Calu3 (cell line): Measurements from ENCODE around the gene CIB1. TPM values are rescaled to one million over a fixed set of nuclear protein-coding genes. Genes with fewer than 3 reads are reported as not detected.

Experiments used
- BruUV-seq: library from RNA; stranded (reverse); fragments of 400-500 nt; replicated peaks from 2 replicates; lab custom pipeline; 2021; lab: Mats Ljungman, UMichigan
- CTCF ChIA-PET: fragments of 300-600 bp; sonication (Branson Sonifier 250); formaldehyde crosslinking; loops from one replicate; lab custom pipeline; 2022; ENCODE audit warnings: antibody characterized with exemption; lab: Charles Lee
- DNase-seq: peaks from one replicate; pipeline ENCODE4 v3.0.0; 2022
- H3K27ac Mint-ChIP-seq: one replicate; pipeline ENCODE4 v1.8.0; 2022; ENCODE audit warnings: mixed read lengths; ENCODE audit not compliant: unreplicated experiment
- H3K27me3 Mint-ChIP-seq: one replicate; pipeline ENCODE4 v1.8.0; 2022; ENCODE audit warnings: mixed read lengths; ENCODE audit not compliant: unreplicated experiment
- H3K36me3 Mint-ChIP-seq: one replicate; pipeline ENCODE4 v1.8.0; 2022; ENCODE audit warnings: mild to moderate bottlenecking, moderate library complexity, mixed read lengths; ENCODE audit not compliant: insufficient read depth, unreplicated experiment
- H3K4me1 Mint-ChIP-seq: one replicate; pipeline ENCODE4 v1.8.0; 2022; ENCODE audit warnings: mild to moderate bottlenecking, low read depth, mixed read lengths; ENCODE audit not compliant: unreplicated experiment
- H3K4me3 Mint-ChIP-seq: one replicate; pipeline ENCODE4 v1.8.0; 2022; ENCODE audit warnings: mild to moderate bottlenecking, low read depth, moderate library complexity, mixed read lengths; ENCODE audit not compliant: unreplicated experiment
- H3K9me3 Mint-ChIP-seq: one replicate; pipeline ENCODE4 v1.8.0; 2022; ENCODE audit warnings: low read depth, mixed read lengths; ENCODE audit not compliant: unreplicated experiment
- intact Hi-C: fragments of 100-400 bp; cut with micrococcal nuclease; formaldehyde crosslinking; loops from one replicate; pipeline ENCODE4 v1.10.0; 2022; ENCODE audit not compliant: unreplicated experiment
- total RNA-seq: library from RNA; stranded (reverse); gene quantifications from 2 replicates; pipeline ENCODE4 v1.2.3, GENCODE V29; 2022
- TF ChIP-seq, protein P1 (sequence below): fragments of 200-600 bp; IDR thresholded peaks from one replicate; pipeline ENCODE4 v1.8.0; 2022; ENCODE audit warnings: antibody characterized with exemption; ENCODE audit not compliant: unreplicated experiment

CIB1 gene
- total RNA-seq, 1 experiment from 2014 or later = 82.8 TPM

DNA sequence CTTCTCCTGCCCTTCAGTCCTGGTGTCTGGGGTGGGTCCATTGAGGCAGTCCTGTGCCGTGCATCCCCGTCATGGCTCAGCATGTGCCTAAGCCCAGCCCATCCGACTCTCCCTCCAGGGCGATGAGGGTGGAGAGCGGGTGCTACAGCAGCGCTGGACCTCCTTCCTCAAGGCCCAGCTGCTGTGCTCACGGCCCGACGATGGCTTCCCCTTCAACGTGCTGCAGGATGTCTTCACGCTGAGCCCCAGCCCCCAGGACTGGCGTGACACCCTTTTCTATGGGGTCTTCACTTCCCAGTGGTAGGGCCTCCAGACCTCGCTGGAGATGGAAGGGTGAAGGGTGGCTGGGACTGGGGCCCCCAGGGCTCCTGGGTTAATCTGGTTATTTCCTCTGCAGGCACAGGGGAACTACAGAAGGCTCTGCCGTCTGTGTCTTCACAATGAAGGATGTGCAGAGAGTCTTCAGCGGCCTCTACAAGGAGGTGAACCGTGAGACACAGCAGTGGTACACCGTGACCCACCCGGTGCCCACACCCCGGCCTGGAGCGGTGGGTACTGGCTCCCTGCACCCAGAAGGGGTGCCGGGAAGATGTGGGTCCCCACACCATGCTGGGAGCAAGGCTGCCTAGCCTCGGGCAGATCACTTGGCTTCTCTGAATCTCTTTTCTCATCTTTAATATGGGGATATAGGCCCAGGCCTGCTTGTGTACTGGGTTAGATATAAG lies 10.1 kb downstream of the CIB1 start:
- Mint-ChIP-seq H3K27me3 (no peaks in the 10 kb centered on the region), H3K4me1 (peaks cover 15% of the 10 kb centered on the region), H3K36me3 (peaks cover 74% of the 10 kb centered on the region), H3K9me3 (no peaks in the 10 kb centered on the region), H3K27ac (no peak overlapping the region), H3K4me3 (no peak overlapping the region)
- TF ChIP-seq, protein P1, sequence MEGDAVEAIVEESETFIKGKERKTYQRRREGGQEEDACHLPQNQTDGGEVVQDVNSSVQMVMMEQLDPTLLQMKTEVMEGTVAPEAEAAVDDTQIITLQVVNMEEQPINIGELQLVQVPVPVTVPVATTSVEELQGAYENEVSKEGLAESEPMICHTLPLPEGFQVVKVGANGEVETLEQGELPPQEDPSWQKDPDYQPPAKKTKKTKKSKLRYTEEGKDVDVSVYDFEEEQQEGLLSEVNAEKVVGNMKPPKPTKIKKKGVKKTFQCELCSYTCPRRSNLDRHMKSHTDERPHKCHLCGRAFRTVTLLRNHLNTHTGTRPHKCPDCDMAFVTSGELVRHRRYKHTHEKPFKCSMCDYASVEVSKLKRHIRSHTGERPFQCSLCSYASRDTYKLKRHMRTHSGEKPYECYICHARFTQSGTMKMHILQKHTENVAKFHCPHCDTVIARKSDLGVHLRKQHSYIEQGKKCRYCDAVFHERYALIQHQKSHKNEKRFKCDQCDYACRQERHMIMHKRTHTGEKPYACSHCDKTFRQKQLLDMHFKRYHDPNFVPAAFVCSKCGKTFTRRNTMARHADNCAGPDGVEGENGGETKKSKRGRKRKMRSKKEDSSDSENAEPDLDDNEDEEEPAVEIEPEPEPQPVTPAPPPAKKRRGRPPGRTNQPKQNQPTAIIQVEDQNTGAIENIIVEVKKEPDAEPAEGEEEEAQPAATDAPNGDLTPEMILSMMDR = no peak
- intact Hi-C loops = no loop called here
- BruUV-seq = no TSS peak
- CTCF ChIA-PET = no interaction called here
- no peak for DNase-seq

DNA sequence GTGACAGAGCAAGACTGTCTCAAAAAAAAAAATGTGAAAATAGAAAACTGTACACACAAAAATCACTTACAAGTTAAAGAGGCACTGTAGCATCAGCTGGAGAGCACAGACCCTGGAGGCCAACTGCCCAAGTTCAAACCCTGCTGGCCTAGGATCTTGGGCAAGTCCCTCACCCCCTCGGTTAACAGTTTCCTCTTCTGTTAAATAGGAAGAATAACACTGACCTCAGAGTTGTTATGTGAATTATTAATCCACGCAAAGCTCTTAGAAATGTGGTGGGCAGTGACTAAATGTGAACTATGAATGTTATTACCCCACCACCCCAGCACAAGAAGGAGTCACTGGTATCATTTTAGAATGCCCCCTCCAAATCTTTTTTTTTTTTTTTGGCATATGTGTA lies 11.2 kb downstream of the CIB1 start:
- intact Hi-C loops = no loop called here
- no peak overlapping the region for H3K27ac Mint-ChIP-seq
- no peaks in the 10 kb centered on the region for H3K9me3 Mint-ChIP-seq
- no peak for DNase-seq
- H3K4me3 Mint-ChIP-seq = no peak overlapping the region
- H3K27me3 Mint-ChIP-seq = no peaks in the 10 kb centered on the region
- H3K36me3 Mint-ChIP-seq = peaks cover 64% of the 10 kb centered on the region
- peaks cover 18% of the 10 kb centered on the region for H3K4me1 Mint-ChIP-seq
- BruUV-seq = no TSS peak
- CTCF ChIA-PET = interaction anchor here (2.0 kb wide), 1 partner anchor 80 kb away, joined by 17 read pairs; no protein-coding TSS in a partner anchor
- TF ChIP-seq, protein P1 = no peak

DNA sequence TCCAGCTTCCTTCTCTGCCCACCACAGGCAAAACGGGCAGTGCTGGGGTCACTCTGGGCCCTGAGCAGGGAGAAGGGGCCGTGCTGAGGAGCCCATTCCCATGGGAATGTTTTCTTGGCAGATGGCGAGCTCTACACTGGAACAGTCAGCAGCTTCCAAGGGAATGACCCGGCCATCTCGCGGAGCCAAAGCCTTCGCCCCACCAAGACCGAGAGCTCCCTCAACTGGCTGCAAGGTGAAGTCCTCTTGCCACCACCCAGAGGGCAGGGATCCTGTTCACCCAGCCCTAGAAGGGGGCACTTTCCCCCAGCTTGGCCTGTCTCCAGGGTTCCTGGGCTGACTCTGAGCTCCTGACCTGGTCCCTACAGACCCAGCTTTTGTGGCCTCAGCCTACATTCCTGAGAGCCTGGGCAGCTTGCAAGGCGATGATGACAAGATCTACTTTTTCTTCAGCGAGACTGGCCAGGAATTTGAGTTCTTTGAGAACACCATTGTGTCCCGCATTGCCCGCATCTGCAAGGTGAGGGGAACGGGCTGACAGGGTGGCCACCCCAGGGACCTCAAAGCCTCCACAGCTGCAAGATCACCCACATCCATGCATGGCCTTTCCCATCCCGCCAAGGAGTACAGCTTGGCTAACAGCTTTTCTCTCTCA lies 12.4 kb downstream of the CIB1 start:
- Mint-ChIP-seq H3K9me3 (no peaks in the 10 kb centered on the region), H3K4me3 (no peak overlapping the region), H3K27ac (no peak overlapping the region), H3K27me3 (no peaks in the 10 kb centered on the region), H3K4me1 (peaks cover 18% of the 10 kb centered on the region), H3K36me3 (peaks cover 62% of the 10 kb centered on the region)
- intact Hi-C loops = no loop called here
- TF ChIP-seq, protein P1 = peak; percentile 74
- no TSS peak for BruUV-seq
- CTCF ChIA-PET = interaction anchor here (0.5 to 2.0 kb wide), 23 partner anchors 10 to 247 kb away, joined by 3 to 28 read pairs (median 4); partner anchors contain the start of genes CIB1, GDPGP1, IDH2 and SEMA4B
- peak; percentile 85 for DNase-seq

DNA sequence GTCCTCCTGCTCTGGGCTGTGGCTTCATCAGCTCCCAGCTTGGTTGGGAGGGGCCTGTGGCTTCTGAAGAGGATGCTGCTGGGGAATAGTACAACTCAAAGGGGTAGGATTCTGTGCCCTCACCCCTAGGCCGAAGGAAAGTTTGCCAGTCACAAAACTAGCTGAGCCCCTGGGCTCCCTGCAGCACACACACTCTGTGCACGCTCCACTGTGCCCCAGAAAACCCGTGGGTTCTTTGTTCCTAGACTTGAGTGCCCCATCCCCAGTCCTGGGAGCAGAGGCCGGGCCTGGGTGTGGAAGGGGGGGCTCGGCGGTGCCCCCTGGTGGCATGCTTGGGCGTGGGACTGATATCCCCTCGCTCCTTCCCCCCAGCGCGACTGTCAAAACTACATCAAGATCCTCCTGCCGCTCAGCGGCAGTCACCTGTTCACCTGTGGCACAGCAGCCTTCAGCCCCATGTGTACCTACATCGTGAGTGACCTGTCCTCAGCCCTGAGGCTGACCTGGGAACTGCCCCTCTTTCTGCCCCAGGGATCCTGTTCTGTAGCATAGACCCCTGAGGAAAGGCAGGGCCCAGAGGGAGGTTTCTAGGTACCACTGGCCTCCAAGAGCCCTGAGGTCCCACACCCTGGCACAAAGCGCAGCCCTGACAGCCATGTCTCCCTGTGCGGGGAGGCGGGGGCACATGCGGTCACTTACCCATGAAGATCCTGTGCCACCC lies 14.2 kb downstream of the CIB1 start:
- Mint-ChIP-seq H3K27ac (no peak overlapping the region), H3K9me3 (no peaks in the 10 kb centered on the region), H3K4me3 (no peak overlapping the region), H3K36me3 (peaks cover 60% of the 10 kb centered on the region), H3K4me1 (peaks cover 18% of the 10 kb centered on the region), H3K27me3 (no peaks in the 10 kb centered on the region)
- no TSS peak for BruUV-seq
- intact Hi-C loops = no loop called here
- peak; percentile 68 for DNase-seq
- TF ChIP-seq, protein P1 = peak; percentile 88
- CTCF ChIA-PET = interaction anchor here (0.6 to 0.9 kb wide), 2 partner anchors 9 to 76 kb away, joined by 3 to 4 read pairs; no protein-coding TSS in a partner anchor
